HEK293 (cell line): ENCODE data around the gene MSI2.

Experiments
- BCL11B ChIP-seq: fragments of 450-650 bp; formaldehyde crosslinking; IDR thresholded peaks from 2 replicates; pipeline ENCODE4 v1.5.1; 2016; ENCODE audit warnings: low read depth, missing biosample characterization, missing genetic modification characterization
- GLI2 ChIP-seq: fragments of 450-650 bp; formaldehyde crosslinking; IDR thresholded peaks from 2 replicates; pipeline ENCODE4; 2017; ENCODE audit warnings: missing biosample characterization, missing genetic modification characterization, low read depth, borderline replicate concordance
- KLF16 ChIP-seq: fragments of 450-650 bp; formaldehyde crosslinking; IDR thresholded peaks from 2 replicates; pipeline ENCODE4 v1.5.1; 2017; ENCODE audit warnings: missing biosample characterization, missing genetic modification characterization
- OSR2 ChIP-seq: fragments of 450-650 bp; formaldehyde crosslinking; IDR thresholded peaks from 2 replicates; pipeline ENCODE4 v1.5.1; 2016; ENCODE audit warnings: missing biosample characterization, missing genetic modification characterization
- SCRT1 ChIP-seq: fragments of 450-650 bp; formaldehyde crosslinking; IDR thresholded peaks from 2 replicates; pipeline ENCODE4 v1.5.1; 2016; ENCODE audit warnings: missing biosample characterization, missing genetic modification characterization, borderline replicate concordance
- SP3 ChIP-seq: fragments of 450-650 bp; formaldehyde crosslinking; IDR thresholded peaks from 2 replicates; pipeline ENCODE4 v1.5.1; 2016; ENCODE audit warnings: missing biosample characterization, missing genetic modification characterization
- SP7 ChIP-seq: fragments of 450-650 bp; formaldehyde crosslinking; IDR thresholded peaks from 2 replicates; pipeline ENCODE4 v1.5.1; 2016; ENCODE audit warnings: missing biosample characterization, missing genetic modification characterization
- WT1 ChIP-seq: fragments of 450-650 bp; formaldehyde crosslinking; IDR thresholded peaks from 2 replicates; pipeline ENCODE4 v1.5.1; 2016; ENCODE audit warnings: missing biosample characterization, missing genetic modification characterization
- ZBTB17 ChIP-seq: fragments of 450-650 bp; formaldehyde crosslinking; IDR thresholded peaks from 2 replicates; pipeline ENCODE4 v1.5.1; 2016; ENCODE audit warnings: missing biosample characterization, missing genetic modification characterization
- ZBTB21 ChIP-seq: fragments of 450-650 bp; formaldehyde crosslinking; IDR thresholded peaks from 2 replicates; pipeline ENCODE4 v1.5.1; 2017; ENCODE audit warnings: missing biosample characterization, missing genetic modification characterization
- ZEB2 ChIP-seq: fragments of 450-650 bp; formaldehyde crosslinking; IDR thresholded peaks from 2 replicates; pipeline ENCODE4 v1.5.1; 2016; ENCODE audit warnings: missing biosample characterization, missing genetic modification characterization
- ZNF112 ChIP-seq: fragments of 450-650 bp; formaldehyde crosslinking; IDR thresholded peaks from 2 replicates; pipeline ENCODE4 v1.5.0; 2017; ENCODE audit warnings: missing biosample characterization, missing genetic modification characterization
- ZNF174 ChIP-seq: fragments of 450-650 bp; formaldehyde crosslinking; IDR thresholded peaks from 2 replicates; pipeline ENCODE4 v1.5.0; 2017; ENCODE audit warnings: missing biosample characterization, mild to moderate bottlenecking, missing genetic modification characterization
- ZNF184 ChIP-seq: fragments of 450-650 bp; IDR thresholded peaks from 2 replicates; pipeline ENCODE4 v1.5.1; 2018; ENCODE audit warnings: missing biosample characterization, mild to moderate bottlenecking, missing genetic modification characterization
- ZNF214 ChIP-seq: fragments of 450-650 bp; formaldehyde crosslinking; IDR thresholded peaks from 2 replicates; pipeline ENCODE4 v1.5.1; 2017; ENCODE audit warnings: missing biosample characterization, mild to moderate bottlenecking, missing genetic modification characterization, borderline replicate concordance
- ZNF239 ChIP-seq: fragments of 450-650 bp; formaldehyde crosslinking; IDR thresholded peaks from 2 replicates; pipeline ENCODE4 v1.5.1; 2016; ENCODE audit warnings: missing biosample characterization, missing genetic modification characterization
- ZNF561 ChIP-seq: fragments of 450-650 bp; IDR thresholded peaks from 2 replicates; pipeline ENCODE4 v1.5.1; 2018; ENCODE audit warnings: missing biosample characterization, missing genetic modification characterization, borderline replicate concordance
- ZNF654 ChIP-seq: fragments of 450-650 bp; formaldehyde crosslinking; IDR thresholded peaks from 2 replicates; pipeline ENCODE4 v1.5.1; 2016; ENCODE audit warnings: low read depth, missing biosample characterization, missing genetic modification characterization
- ZNF660 ChIP-seq: fragments of 450-650 bp; IDR thresholded peaks from 2 replicates; pipeline ENCODE4 v1.5.1; 2018; ENCODE audit warnings: missing biosample characterization, mild to moderate bottlenecking, missing genetic modification characterization
- ZNF707 ChIP-seq: fragments of 450-650 bp; formaldehyde crosslinking; IDR thresholded peaks from 2 replicates; pipeline ENCODE4 v1.5.1; 2016; ENCODE audit warnings: missing biosample characterization, missing genetic modification characterization
- ZNF776 ChIP-seq: fragments of 450-650 bp; formaldehyde crosslinking; IDR thresholded peaks from 2 replicates; pipeline ENCODE4 v1.5.0; 2017; ENCODE audit warnings: missing biosample characterization, missing genetic modification characterization, borderline replicate concordance
- TF ChIP-seq, protein P1 (sequence below): fragments of 450-650 bp; formaldehyde crosslinking; IDR thresholded peaks from 2 replicates; pipeline ENCODE4; 2016; ENCODE audit warnings: missing biosample characterization, missing genetic modification characterization
- TF ChIP-seq, protein P2 (sequence below): fragments of 450-650 bp; formaldehyde crosslinking; IDR thresholded peaks from 2 replicates; pipeline ENCODE4 v1.5.1; 2016; ENCODE audit warnings: missing biosample characterization, missing genetic modification characterization
- TF ChIP-seq, protein P3 (sequence below): fragments of 450-650 bp; formaldehyde crosslinking; IDR thresholded peaks from 2 replicates; pipeline ENCODE4 v1.5.1; 2016; ENCODE audit warnings: missing biosample characterization, missing genetic modification characterization
- TF ChIP-seq, protein P4 (sequence below): fragments of 450-650 bp; formaldehyde crosslinking; IDR thresholded peaks from 2 replicates; pipeline ENCODE4 v1.5.1; 2016; ENCODE audit warnings: missing biosample characterization, missing genetic modification characterization, borderline replicate concordance
- TF ChIP-seq, protein P5 (sequence below): fragments of 450-650 bp; formaldehyde crosslinking; IDR thresholded peaks from 2 replicates; pipeline ENCODE4 v1.5.1; 2017; ENCODE audit warnings: missing biosample characterization, missing genetic modification characterization
- TF ChIP-seq, protein P6 (sequence below): fragments of 450-650 bp; formaldehyde crosslinking; IDR thresholded peaks from 2 replicates; pipeline ENCODE4 v1.5.1; 2016; ENCODE audit warnings: missing biosample characterization, missing genetic modification characterization
- TF ChIP-seq, protein P7 (sequence below): fragments of 450-650 bp; formaldehyde crosslinking; IDR thresholded peaks from 2 replicates; pipeline ENCODE4 v1.5.1; 2016; ENCODE audit warnings: missing biosample characterization, missing genetic modification characterization

MSI2 gene

DNA sequence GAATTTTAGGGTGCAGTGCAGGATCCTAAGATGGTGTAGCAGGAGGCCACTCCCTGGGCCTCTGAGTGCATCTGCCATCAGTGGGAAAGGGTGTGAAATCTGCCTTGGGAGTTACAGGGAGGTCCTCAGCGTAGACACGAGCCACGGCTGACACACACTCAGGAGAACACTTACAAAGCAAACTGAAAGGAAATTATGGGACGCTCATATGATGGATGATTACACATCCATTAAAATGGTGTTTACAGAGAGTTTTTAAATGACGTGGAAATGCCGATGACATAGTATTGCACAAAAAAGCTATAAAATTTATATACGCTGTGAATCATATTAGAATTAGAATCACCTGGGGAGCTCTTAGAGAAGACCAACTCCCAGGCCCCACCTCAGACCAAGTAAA is 313.5 kb downstream of the MSI2 start (continued):
- TF ChIP-seq ZNF184 (tag by site-specific recombination) (peak; percentile 67; the same call in 1 of the 2 replicates), SP7 (tag by site-specific recombination) (peak; percentile 73), ZNF214 (tag by site-specific recombination) (no peak), ZNF239 (tag by site-specific recombination) (no peak), GLI2 (tag by site-specific recombination) (peak; percentile 82; the same call in 1 of the 2 replicates), ZNF174 (no peak), ZEB2 (tag by site-specific recombination) (peak; percentile 95), ZNF660 (no peak), BCL11B (tag by site-specific recombination) (no peak), ZNF654 (tag by site-specific recombination) (0 out of 2 replicates have a peak, but pooled peaks have one; percentile 19), WT1 (tag by site-specific recombination) (peak; percentile 87), OSR2 (peak; percentile 70), SP3 (tag by site-specific recombination) (0 out of 2 replicates have a peak, but pooled peaks have one; percentile 18), ZBTB21 (peak; percentile 86), ZNF707 (no peak), ZNF776 (tag by site-specific recombination) (no peak), ZNF112 (no peak), SCRT1 (tag by site-specific recombination) (no peak), KLF16 (tag by site-specific recombination) (peak; percentile 89), ZNF561 (peak; percentile 80), ZBTB17 (tag by site-specific recombination) (peak; percentile 41; the same call in 1 of the 2 replicates)
- TF ChIP-seq, protein P1, sequence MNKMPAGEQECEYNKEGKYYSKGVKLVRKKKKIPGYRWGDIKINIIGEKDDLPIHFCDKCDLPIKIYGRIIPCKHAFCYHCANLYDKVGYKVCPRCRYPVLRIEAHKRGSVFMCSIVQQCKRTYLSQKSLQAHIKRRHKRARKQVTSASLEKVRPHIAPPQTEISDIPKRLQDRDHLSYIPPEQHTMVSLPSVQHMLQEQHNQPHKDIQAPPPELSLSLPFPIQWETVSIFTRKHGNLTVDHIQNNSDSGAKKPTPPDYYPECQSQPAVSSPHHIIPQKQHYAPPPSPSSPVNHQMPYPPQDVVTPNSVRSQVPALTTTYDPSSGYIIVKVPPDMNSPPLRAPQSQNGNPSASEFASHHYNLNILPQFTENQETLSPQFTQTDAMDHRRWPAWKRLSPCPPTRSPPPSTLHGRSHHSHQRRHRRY (tag by site-specific recombination), result no peak
- TF ChIP-seq, protein P2, sequence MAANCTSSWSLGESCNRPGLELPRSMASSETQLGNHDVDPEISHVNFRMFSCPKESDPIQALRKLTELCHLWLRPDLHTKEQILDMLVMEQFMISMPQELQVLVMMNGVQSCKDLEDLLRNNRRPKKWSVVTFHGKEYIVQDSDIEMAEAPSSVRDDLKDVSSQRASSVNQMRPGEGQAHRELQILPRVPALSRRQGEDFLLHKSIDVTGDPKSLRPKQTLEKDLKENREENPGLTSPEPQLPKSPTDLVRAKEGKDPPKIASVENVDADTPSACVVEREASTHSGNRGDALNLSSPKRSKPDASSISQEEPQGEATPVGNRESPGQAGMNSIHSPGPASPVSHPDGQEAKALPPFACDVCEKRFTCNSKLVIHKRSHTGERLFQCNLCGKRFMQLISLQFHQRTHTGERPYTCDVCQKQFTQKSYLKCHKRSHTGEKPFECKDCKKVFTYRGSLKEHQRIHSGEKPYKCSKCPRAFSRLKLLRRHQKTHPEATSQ, result no peak
- TF ChIP-seq, protein P3, sequence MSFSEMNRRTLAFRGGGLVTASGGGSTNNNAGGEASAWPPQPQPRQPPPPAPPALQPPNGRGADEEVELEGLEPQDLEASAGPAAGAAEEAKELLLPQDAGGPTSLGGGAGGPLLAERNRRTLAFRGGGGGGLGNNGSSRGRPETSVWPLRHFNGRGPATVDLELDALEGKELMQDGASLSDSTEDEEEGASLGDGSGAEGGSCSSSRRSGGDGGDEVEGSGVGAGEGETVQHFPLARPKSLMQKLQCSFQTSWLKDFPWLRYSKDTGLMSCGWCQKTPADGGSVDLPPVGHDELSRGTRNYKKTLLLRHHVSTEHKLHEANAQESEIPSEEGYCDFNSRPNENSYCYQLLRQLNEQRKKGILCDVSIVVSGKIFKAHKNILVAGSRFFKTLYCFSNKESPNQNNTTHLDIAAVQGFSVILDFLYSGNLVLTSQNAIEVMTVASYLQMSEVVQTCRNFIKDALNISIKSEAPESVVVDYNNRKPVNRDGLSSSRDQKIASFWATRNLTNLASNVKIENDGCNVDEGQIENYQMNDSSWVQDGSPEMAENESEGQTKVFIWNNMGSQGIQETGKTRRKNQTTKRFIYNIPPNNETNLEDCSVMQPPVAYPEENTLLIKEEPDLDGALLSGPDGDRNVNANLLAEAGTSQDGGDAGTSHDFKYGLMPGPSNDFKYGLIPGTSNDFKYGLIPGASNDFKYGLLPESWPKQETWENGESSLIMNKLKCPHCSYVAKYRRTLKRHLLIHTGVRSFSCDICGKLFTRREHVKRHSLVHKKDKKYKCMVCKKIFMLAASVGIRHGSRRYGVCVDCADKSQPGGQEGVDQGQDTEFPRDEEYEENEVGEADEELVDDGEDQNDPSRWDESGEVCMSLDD (tag by site-specific recombination), result no peak
- TF ChIP-seq, protein P4, sequence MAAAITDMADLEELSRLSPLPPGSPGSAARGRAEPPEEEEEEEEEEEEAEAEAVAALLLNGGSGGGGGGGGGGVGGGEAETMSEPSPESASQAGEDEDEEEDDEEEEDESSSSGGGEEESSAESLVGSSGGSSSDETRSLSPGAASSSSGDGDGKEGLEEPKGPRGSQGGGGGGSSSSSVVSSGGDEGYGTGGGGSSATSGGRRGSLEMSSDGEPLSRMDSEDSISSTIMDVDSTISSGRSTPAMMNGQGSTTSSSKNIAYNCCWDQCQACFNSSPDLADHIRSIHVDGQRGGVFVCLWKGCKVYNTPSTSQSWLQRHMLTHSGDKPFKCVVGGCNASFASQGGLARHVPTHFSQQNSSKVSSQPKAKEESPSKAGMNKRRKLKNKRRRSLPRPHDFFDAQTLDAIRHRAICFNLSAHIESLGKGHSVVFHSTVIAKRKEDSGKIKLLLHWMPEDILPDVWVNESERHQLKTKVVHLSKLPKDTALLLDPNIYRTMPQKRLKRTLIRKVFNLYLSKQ (tag by site-specific recombination), result no peak
- TF ChIP-seq, protein P5, sequence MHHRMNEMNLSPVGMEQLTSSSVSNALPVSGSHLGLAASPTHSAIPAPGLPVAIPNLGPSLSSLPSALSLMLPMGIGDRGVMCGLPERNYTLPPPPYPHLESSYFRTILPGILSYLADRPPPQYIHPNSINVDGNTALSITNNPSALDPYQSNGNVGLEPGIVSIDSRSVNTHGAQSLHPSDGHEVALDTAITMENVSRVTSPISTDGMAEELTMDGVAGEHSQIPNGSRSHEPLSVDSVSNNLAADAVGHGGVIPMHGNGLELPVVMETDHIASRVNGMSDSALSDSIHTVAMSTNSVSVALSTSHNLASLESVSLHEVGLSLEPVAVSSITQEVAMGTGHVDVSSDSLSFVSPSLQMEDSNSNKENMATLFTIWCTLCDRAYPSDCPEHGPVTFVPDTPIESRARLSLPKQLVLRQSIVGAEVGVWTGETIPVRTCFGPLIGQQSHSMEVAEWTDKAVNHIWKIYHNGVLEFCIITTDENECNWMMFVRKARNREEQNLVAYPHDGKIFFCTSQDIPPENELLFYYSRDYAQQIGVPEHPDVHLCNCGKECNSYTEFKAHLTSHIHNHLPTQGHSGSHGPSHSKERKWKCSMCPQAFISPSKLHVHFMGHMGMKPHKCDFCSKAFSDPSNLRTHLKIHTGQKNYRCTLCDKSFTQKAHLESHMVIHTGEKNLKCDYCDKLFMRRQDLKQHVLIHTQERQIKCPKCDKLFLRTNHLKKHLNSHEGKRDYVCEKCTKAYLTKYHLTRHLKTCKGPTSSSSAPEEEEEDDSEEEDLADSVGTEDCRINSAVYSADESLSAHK (tag by site-specific recombination), result peak; percentile 29; the same call in 1 of the 2 replicates
- TF ChIP-seq, protein P6, sequence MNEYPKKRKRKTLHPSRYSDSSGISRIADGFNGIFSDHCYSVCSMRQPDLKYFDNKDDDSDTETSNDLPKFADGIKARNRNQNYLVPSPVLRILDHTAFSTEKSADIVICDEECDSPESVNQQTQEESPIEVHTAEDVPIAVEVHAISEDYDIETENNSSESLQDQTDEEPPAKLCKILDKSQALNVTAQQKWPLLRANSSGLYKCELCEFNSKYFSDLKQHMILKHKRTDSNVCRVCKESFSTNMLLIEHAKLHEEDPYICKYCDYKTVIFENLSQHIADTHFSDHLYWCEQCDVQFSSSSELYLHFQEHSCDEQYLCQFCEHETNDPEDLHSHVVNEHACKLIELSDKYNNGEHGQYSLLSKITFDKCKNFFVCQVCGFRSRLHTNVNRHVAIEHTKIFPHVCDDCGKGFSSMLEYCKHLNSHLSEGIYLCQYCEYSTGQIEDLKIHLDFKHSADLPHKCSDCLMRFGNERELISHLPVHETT (tag by site-specific recombination), result peak; percentile 84; the same call in 1 of the 2 replicates
- TF ChIP-seq, protein P7, sequence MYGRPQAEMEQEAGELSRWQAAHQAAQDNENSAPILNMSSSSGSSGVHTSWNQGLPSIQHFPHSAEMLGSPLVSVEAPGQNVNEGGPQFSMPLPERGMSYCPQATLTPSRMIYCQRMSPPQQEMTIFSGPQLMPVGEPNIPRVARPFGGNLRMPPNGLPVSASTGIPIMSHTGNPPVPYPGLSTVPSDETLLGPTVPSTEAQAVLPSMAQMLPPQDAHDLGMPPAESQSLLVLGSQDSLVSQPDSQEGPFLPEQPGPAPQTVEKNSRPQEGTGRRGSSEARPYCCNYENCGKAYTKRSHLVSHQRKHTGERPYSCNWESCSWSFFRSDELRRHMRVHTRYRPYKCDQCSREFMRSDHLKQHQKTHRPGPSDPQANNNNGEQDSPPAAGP (tag by site-specific recombination), result peak; percentile 100
